Stimulated activated naive CD4-positive, alpha-beta T cell treated with Interleukin-2 at 50 U/mL for 16 hours (primary cell): ENCODE data around the gene DUOXA2.
A peak's percentile ranks its signal among the peaks of the same experiment; 100 is the strongest.

Experiments
- DNase-seq: peaks from one replicate; lab custom pipeline; 2025; lab: John Stamatoyannopoulos, UW

The DUOXA2 gene

GRCh38 chr15:45162771-45163507, 48.8 kb downstream of the DUOXA2 start:
- DNase-seq, result peak; percentile 50

GRCh38 chr15:45163508-45163856, 49.4 kb downstream of the DUOXA2 start:
- no peak for DNase-seq

GRCh38 chr15:45164914-45165313, 50.8 kb downstream of the DUOXA2 start:
- DNase-seq, result no peak

DNA sequence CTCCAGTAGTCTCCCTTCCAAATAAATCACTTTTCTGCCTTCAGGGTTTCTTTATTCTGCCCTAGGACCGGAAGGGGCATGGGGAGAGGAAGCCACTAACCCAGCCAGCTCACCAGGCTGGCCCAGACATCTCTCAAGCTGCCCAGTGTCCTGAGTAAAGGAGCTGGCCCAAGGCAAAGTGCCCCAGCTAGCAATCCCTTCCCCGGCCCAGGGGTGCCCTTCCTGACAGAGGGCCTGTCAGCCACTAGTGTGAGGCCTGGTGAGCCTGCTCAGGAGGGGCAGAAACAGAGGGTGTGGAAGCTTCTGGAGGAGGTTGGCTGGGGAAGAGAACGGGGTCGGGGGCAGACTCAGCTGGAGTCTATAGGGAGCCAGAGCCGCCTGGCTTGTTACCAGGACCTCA, 51.4 kb downstream of the DUOXA2 start:
- DNase-seq, result no peak

GRCh38 chr15:45166834-45167630, 52.9 kb downstream of the DUOXA2 start:
- DNase-seq, result peak; percentile 76

DNA sequence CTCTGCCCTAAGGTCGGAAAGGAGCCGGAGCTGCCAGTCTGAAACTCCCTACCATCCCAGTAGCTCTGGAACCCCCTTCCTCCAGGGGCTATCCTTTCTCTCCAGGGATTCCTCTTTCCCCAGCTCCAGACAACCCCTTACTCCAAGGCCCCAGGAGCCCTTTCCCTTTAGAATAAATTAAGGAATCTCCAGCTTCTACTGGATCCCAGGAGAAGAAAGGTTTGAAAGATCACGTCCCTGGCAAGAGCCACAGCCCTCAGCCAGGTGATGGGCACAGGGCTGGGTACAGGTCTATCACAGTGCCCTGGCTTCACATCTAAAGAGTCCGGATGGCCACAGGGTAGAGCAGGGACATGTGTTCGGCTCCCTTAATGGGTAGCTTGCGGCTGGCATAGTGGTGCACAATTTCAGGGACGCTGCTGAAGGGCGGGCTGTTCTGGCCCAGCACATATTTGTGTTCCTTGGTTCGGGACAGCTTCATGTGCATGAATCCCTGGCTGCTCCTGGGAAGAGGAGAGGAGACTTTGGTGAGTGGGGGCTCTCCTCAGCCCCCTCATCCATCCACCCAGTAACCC, 53.6 kb downstream of the DUOXA2 start:
- DNase-seq, result no peak
